Trophoblast cell (in vitro differentiated cells and primary cell): Measurements from ENCODE around the gene MKLN1.

ENCODE experiments used
- DNase-seq, 2 donors: peaks; one replicate each; pipeline ENCODE4 v3.0.0-alpha.2; 2016
- H2AFZ ChIP-seq: 2 replicates; pipeline ENCODE4 v1.6.1; 2013; ENCODE audit warnings: low read length, moderate library complexity, mild to moderate bottlenecking; ENCODE audit not compliant: insufficient read depth, poor library complexity
- H2AK5ac ChIP-seq: 2 replicates; pipeline ENCODE4 v1.6.1; 2013; ENCODE audit warnings: mild to moderate bottlenecking, low read length
- H2BK120ac ChIP-seq: 2 replicates; pipeline ENCODE4 v1.6.1; 2013; ENCODE audit warnings: low read length, mild to moderate bottlenecking, moderate library complexity; ENCODE audit not compliant: insufficient read depth, poor library complexity
- H2BK12ac ChIP-seq: 2 replicates; pipeline ENCODE4 v1.6.1; 2013; ENCODE audit warnings: mild to moderate bottlenecking, low read length, moderate library complexity
- H2BK5ac ChIP-seq: 2 replicates; pipeline ENCODE4 v1.6.1; 2013; ENCODE audit warnings: low read length, low read depth, moderate library complexity, mild to moderate bottlenecking; ENCODE audit not compliant: poor library complexity
- H3K14ac ChIP-seq: 2 replicates; pipeline ENCODE4 v1.6.1; 2013; ENCODE audit warnings: mild to moderate bottlenecking, low read length
- H3K18ac ChIP-seq: 2 replicates; pipeline ENCODE4 v1.6.1; 2013; ENCODE audit warnings: mild to moderate bottlenecking, low read length
- H3K23ac ChIP-seq: 2 replicates; pipeline ENCODE4 v1.6.1; 2013; ENCODE audit warnings: low read length
- H3K27ac ChIP-seq: 2 replicates; pipeline ENCODE4 v1.5.1; 2013; ENCODE audit warnings: low read depth, mild to moderate bottlenecking, inconsistent platforms, low read length, moderate library complexity
- H3K27me3 ChIP-seq: 2 replicates; pipeline ENCODE4 v1.6.1; 2013; ENCODE audit warnings: inconsistent platforms, mild to moderate bottlenecking, low read length, moderate library complexity; ENCODE audit not compliant: insufficient read depth
- H3K36me3 ChIP-seq, 2 experiments: 1 replicate in 1 of 2; 2 replicates in 1 of 2; pipeline ENCODE4 v1.6.1; 2013; ENCODE audit warnings: low read length in 2 of 2, mild to moderate bottlenecking in 2 of 2, moderate library complexity in 1 of 2; ENCODE audit not compliant: insufficient read depth in 2 of 2, control insufficient read depth in 1 of 2
- H3K4ac ChIP-seq: 2 replicates; pipeline ENCODE4 v1.6.1; 2013; ENCODE audit warnings: low read depth, mild to moderate bottlenecking, low read length, moderate library complexity
- H3K4me1 ChIP-seq, 2 experiments: 1 replicate in 1 of 2; 2 replicates in 1 of 2; pipeline ENCODE4 v1.6.1; 2013; ENCODE audit warnings: low read length in 2 of 2, mild to moderate bottlenecking in 2 of 2, moderate library complexity in 1 of 2; ENCODE audit not compliant: insufficient read depth in 2 of 2, control insufficient read depth in 1 of 2
- H3K4me2 ChIP-seq: 2 replicates; pipeline ENCODE4 v1.6.1; 2013; ENCODE audit warnings: inconsistent platforms, mild to moderate bottlenecking, low read length, moderate library complexity
- H3K4me3 ChIP-seq: 2 replicates; pipeline ENCODE4 v1.5.1; 2013; ENCODE audit warnings: mild to moderate bottlenecking, low read depth, low read length, inconsistent platforms
- H3K79me1 ChIP-seq: one replicate; pipeline ENCODE4 v1.6.1; 2013; ENCODE audit warnings: low read length
- H3K79me2 ChIP-seq: 2 replicates; pipeline ENCODE4 v1.6.1; 2013; ENCODE audit warnings: low read length, mild to moderate bottlenecking; ENCODE audit not compliant: control insufficient read depth, insufficient read depth, poor library complexity
- H3K9ac ChIP-seq: 2 replicates; pipeline ENCODE4 v1.6.1; 2013; ENCODE audit warnings: mild to moderate bottlenecking, low read length
- H3K9me3 ChIP-seq: 2 replicates; pipeline ENCODE4 v1.6.1; 2013; ENCODE audit warnings: low read depth, mild to moderate bottlenecking, control low read depth, inconsistent platforms, low read length; ENCODE audit not compliant: insufficient read depth
- H4K12ac ChIP-seq: 2 replicates; pipeline ENCODE4 v1.6.1; 2013; ENCODE audit warnings: low read depth, mild to moderate bottlenecking, low read length, moderate library complexity
- H4K8ac ChIP-seq: 2 replicates; pipeline ENCODE4 v1.6.1; 2013; ENCODE audit warnings: low read depth, mild to moderate bottlenecking, low read length, moderate library complexity
- H4K91ac ChIP-seq: one replicate; pipeline ENCODE4 v1.6.1; 2013; ENCODE audit warnings: low read depth, mild to moderate bottlenecking, low read length, moderate library complexity
- WGBS: extraction: QIAGEN DNeasy Blood & Tissue Kit; methylation state at CpG from one replicate; pipeline ENCODE4 v1.1.7; 2013; ENCODE audit warnings: missing lambda C conversion rate; ENCODE audit not compliant: insufficient read length, insufficient coverage; ENCODE audit errors: extremely low coverage; 5-methylcytosine and 5-hydroxymethylcytosine counted together

Gene MKLN1

DNA sequence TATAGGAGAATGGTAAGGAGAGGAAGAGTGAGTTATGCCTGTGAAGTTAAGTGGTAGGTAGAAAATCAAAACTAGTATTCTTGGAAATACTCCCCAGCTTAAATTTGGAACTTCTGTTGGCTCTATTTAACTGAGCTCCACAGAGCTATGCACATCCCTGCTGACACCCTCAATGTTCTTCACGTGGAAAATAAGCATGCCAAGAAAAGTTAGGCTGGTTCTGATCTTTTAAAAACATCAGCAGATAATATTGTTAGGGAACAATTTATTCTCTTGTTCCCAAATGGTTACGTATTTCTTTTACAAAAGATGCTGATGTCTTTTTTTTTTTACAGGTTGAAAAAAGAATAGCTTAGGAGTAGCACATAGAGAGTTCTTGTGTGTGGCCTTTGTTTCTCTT is 111.3 kb downstream of the MKLN1 start:
- no peak overlapping the region for H3K4ac ChIP-seq
- DNase-seq = no peak
- H3K4me3 ChIP-seq = no peak overlapping the region
- no peak overlapping the region for H3K18ac ChIP-seq
- no peak overlapping the region for H4K8ac ChIP-seq
- H3K9me3 ChIP-seq = no peaks in the 10 kb centered on the region
- no peak overlapping the region for H3K4me2 ChIP-seq
- no peak overlapping the region for H2AFZ ChIP-seq
- no peak overlapping the region for H2AK5ac ChIP-seq
- no peak overlapping the region for H4K91ac ChIP-seq
- no peaks in the 10 kb centered on the region for H3K4me1 ChIP-seq
- H3K27ac ChIP-seq = no peak overlapping the region
- H2BK12ac ChIP-seq = no peak overlapping the region
- no peak overlapping the region for H2BK120ac ChIP-seq
- no peaks in the 10 kb centered on the region for H3K79me1 ChIP-seq
- H3K27me3 ChIP-seq = no peaks in the 10 kb centered on the region
- no peaks in the 10 kb centered on the region for H3K79me2 ChIP-seq
- H4K12ac ChIP-seq = no peak overlapping the region
- no peak overlapping the region for H3K23ac ChIP-seq
- no peak overlapping the region for H2BK5ac ChIP-seq
- H3K14ac ChIP-seq = no peak overlapping the region
- no peak overlapping the region for H3K9ac ChIP-seq
- peaks cover 4 to 5% of the 10 kb centered on the region in 2 experiments for H3K36me3 ChIP-seq
- no CpG with 5 or more reads among the region's 2 CpGs for WGBS

DNA sequence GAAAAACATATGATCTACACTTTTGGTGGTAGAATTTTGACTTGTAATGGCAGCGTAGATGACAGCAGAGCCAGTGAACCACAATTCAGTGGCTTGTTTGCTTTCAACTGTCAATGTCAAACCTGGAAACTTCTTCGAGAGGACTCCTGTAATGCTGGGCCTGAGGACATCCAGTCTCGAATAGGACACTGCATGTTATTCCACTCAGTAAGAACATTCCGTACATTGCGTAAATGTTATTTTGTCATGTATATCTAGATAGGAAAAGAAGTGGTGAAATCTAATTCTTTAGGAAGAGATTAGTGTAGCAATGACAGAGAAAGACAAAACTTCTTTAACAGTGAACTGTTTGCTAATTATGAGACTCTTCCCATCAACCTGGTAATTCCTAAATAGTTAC is 115.8 kb downstream of the MKLN1 start:
- H2BK120ac ChIP-seq = no peak overlapping the region
- no peak overlapping the region for H3K14ac ChIP-seq
- no peak overlapping the region for H3K9ac ChIP-seq
- H4K91ac ChIP-seq = no peak overlapping the region
- no CpG with 5 or more reads among the region's 5 CpGs for WGBS
- no peak overlapping the region for H3K23ac ChIP-seq
- H2AFZ ChIP-seq = no peak overlapping the region
- H3K9me3 ChIP-seq = no peaks in the 10 kb centered on the region
- no peak overlapping the region for H3K4ac ChIP-seq
- H3K4me1 ChIP-seq = no peaks in the 10 kb centered on the region
- H3K4me2 ChIP-seq = no peak overlapping the region
- DNase-seq = peak; percentile 60 to 97
- no peak overlapping the region for H2AK5ac ChIP-seq
- H3K4me3 ChIP-seq = no peak overlapping the region
- no peak overlapping the region for H4K12ac ChIP-seq
- no peaks in the 10 kb centered on the region for H3K27me3 ChIP-seq
- no peak overlapping the region for H4K8ac ChIP-seq
- H2BK12ac ChIP-seq = no peak overlapping the region
- H3K18ac ChIP-seq = no peak overlapping the region
- H3K79me1 ChIP-seq = no peaks in the 10 kb centered on the region
- H3K36me3 ChIP-seq = peaks cover 4% of the 10 kb centered on the region in 2 experiments
- H3K79me2 ChIP-seq = no peaks in the 10 kb centered on the region
- no peak overlapping the region for H3K27ac ChIP-seq
- no peak overlapping the region for H2BK5ac ChIP-seq

DNA sequence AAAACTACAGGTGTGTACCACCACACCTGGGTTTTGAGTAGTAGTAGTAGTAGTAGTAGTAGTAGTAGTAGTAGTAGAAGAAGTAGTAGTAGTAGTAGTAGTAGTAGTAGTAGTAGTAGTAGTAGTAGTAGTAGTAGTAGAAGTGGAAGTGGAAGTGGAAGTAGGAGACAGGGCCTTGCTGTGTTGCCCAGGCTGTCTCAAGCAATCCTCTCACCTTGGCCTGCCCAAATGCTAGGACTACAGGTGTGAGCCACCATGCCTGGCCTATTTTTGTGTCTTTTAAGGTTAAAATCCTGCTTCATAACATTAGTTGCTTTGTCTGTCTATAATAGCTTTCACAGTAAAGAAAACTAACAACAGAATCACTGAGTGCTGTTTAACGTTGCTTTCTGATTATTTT is 117.0 kb downstream of the MKLN1 start:
- no peak overlapping the region for H3K18ac ChIP-seq
- H2BK120ac ChIP-seq = no peak overlapping the region
- H3K36me3 ChIP-seq = peaks cover 4% of the 10 kb centered on the region in 2 experiments
- H2BK12ac ChIP-seq = no peak overlapping the region
- no peak overlapping the region for H2AK5ac ChIP-seq
- no peak overlapping the region for H4K8ac ChIP-seq
- H3K4me2 ChIP-seq = no peak overlapping the region
- no peaks in the 10 kb centered on the region for H3K27me3 ChIP-seq
- H2BK5ac ChIP-seq = no peak overlapping the region
- H3K27ac ChIP-seq = no peak overlapping the region
- H3K4me3 ChIP-seq = no peak overlapping the region
- H4K91ac ChIP-seq = no peak overlapping the region
- H3K14ac ChIP-seq = no peak overlapping the region
- DNase-seq = no peak
- no peak overlapping the region for H3K9ac ChIP-seq
- H3K79me1 ChIP-seq = no peaks in the 10 kb centered on the region
- no peaks in the 10 kb centered on the region for H3K79me2 ChIP-seq
- WGBS = no CpG with 5 or more reads among the region's 1 CpG
- H3K9me3 ChIP-seq = no peaks in the 10 kb centered on the region
- no peak overlapping the region for H3K23ac ChIP-seq
- no peak overlapping the region for H4K12ac ChIP-seq
- H3K4me1 ChIP-seq = no peaks in the 10 kb centered on the region
- no peak overlapping the region for H3K4ac ChIP-seq
- no peak overlapping the region for H2AFZ ChIP-seq

DNA sequence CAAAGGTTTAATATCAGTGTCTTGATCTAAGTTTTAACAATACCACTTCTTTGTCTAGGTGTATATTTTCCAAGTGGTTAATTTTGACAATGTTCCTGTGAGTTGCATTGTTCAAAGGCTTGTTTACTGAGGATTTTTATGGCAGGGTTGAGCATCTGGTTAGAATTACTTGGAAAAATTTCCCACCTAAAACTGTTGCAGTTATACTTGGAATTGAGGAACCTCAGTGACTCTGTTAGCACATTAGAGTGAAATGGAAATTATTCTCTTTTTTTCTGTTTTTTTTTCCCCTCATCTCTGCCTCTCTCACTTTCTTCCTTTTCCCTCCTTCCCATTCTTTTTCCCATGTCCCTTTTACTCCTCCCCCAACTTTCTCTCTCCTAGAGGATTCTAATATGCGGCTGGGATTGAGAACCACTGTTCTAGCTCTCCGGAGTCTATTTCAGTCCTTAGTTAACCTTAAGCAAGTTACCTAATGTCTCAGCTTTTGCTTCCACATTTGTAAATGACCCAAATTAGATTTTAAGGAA is 121.8 kb downstream of the MKLN1 start:
- H3K4me1 ChIP-seq = no peaks in the 10 kb centered on the region
- no peak overlapping the region for H3K23ac ChIP-seq
- no peak overlapping the region for H3K27ac ChIP-seq
- no peak overlapping the region for H2AK5ac ChIP-seq
- H2BK120ac ChIP-seq = no peak overlapping the region
- H3K9ac ChIP-seq = no peak overlapping the region
- H4K12ac ChIP-seq = no peak overlapping the region
- no peak overlapping the region for H3K14ac ChIP-seq
- H2BK5ac ChIP-seq = no peak overlapping the region
- no peaks in the 10 kb centered on the region for H3K27me3 ChIP-seq
- H4K8ac ChIP-seq = no peak overlapping the region
- H2AFZ ChIP-seq = no peak overlapping the region
- no peaks in the 10 kb centered on the region for H3K79me1 ChIP-seq
- no peak overlapping the region for H3K4me2 ChIP-seq
- no peaks in the 10 kb centered on the region for H3K9me3 ChIP-seq
- H3K36me3 ChIP-seq = peaks cover 0 to 2% of the 10 kb centered on the region in 2 experiments
- no peak overlapping the region for H2BK12ac ChIP-seq
- no peak overlapping the region for H3K4me3 ChIP-seq
- WGBS = no CpG with 5 or more reads among the region's 2 CpGs
- no peak overlapping the region for H3K4ac ChIP-seq
- H4K91ac ChIP-seq = no peak overlapping the region
- no peak overlapping the region for H3K18ac ChIP-seq
- H3K79me2 ChIP-seq = no peaks in the 10 kb centered on the region
- no peak for DNase-seq
